Ovary (tissue), 9 donors: ENCODE data around the gene NPAS3. TPM values are rescaled to one million over a fixed set of nuclear protein-coding genes. Genes with fewer than 3 reads are reported as not detected.

ENCODE experiments used
- DNase-seq, 5 donors: peaks; one replicate each; pipeline ENCODE4 v3.0.0-alpha.2; 2019 to 2020
- H3K27ac ChIP-seq, 2 donors: fragments of 200-600 bp; one replicate each; pipeline versions ENCODE4 v1.5.1 to v1.8.0; 2019 to 2022
- H3K27me3 ChIP-seq: fragments of 200-600 bp; one replicate; pipeline ENCODE4 v1.8.0; 2022
- H3K36me3 ChIP-seq: fragments of 200-600 bp; sonication (generic); one replicate; pipeline ENCODE4 v1.5.1; 2019
- H3K4me1 ChIP-seq: one replicate; pipeline ENCODE4 v1.8.1; 2013; ENCODE audit warnings: mild to moderate bottlenecking, moderate library complexity; ENCODE audit not compliant: insufficient read depth
- H3K4me3 ChIP-seq: fragments of 200-600 bp; sonication (generic); one replicate; pipeline ENCODE4 v1.5.1; 2017
- H3K9me3 ChIP-seq, 2 donors: fragments of 200-600 bp in 1 of 2; sonication (generic) in 1 of 2; one replicate each; pipeline versions ENCODE4 v1.5.1 to v1.8.1; 2013 to 2019; ENCODE audit warnings: mild to moderate bottlenecking in 1 of 2, moderate library complexity in 1 of 2
- EP300 ChIP-seq: sonication (generic); formaldehyde crosslinking; IDR thresholded peaks from one replicate; pipeline ENCODE4 v1.6.1; 2017; ENCODE audit warnings: antibody characterized with exemption
- POLR2A ChIP-seq: fragments of 450-650 bp; IDR thresholded peaks from one replicate; pipeline ENCODE4 v1.6.1; 2017; ENCODE audit warnings: antibody characterized with exemption, mild to moderate bottlenecking, moderate library complexity
- WGBS, 3 donors: extraction: QIAGEN DNeasy Blood & Tissue Kit in 1 of 3; methylation state at CpG; one replicate each; pipeline versions ENCODE4 v1.1.5 to v1.1.7; 2013 to 2017; 5-methylcytosine and 5-hydroxymethylcytosine counted together
- intact Hi-C, 4 donors: fragments of 100-400 bp; cut with DNase I; formaldehyde crosslinking; loops; one replicate each; pipeline versions ENCODE4 v1.11.0 to v1.15.1; 2022 to 2023
- polyA plus RNA-seq, 2 donors: library from polyadenylated mRNA; stranded (reverse); fragments of 200-250 nt in 1 of 2; fragments of 350-450 nt in 1 of 2; fragmentation: Illumina TruSeq in 1 of 2; extraction: RNeasy Lipid Tissue Mini Kit (QIAGEN cat#74804) in 1 of 2; gene quantifications; one replicate each; pipeline ENCODE4 v1.2.3, GENCODE V29; 2013 to 2014
- total RNA-seq, 7 donors: library from RNA; depleted of rRNA in 2 of 7; stranded (reverse); fragments of >200 nt in 2 of 7; fragmentation: NEBNext Ultra II Directional in 3 of 7; extraction: Animal tissue kit (Norgen Biotek cat#: 25700) in 3 of 7; gene quantifications; one replicate each; pipeline versions ENCODE4 v1.1.0 to v1.2.4, GENCODE V29; 2016 to 2023
- TF ChIP-seq, protein P1 (sequence below), 3 donors: fragments of 450-650 bp in 2 of 3; fragments of 200-600 bp in 1 of 3; IDR thresholded peaks; one replicate each; pipeline versions ENCODE4 v1.5.1 to v1.8.0; 2016 to 2022; ENCODE audit warnings: antibody characterized with exemption in 3 of 3, mild to moderate bottlenecking in 1 of 3
- donor health status: DM: no; HTN: no; CAD: no; lungs with moderate emphysema.
- donor health status: DM: no; HTN: no; CAD: no.
- donor health status: Bipolar disorder and iron deficiency.
- donor health status: DM: yes; HTN: yes; CAD: no.
- donor health status: DM: no; HTN: no; CAD: no.
- donor health status: DM: yes; HTN: yes; CAD: no.

Gene NPAS3
- total and polyA plus RNA-seq, 9 donors, result 1.9 to 15.4 (median 11.4) TPM

DNA sequence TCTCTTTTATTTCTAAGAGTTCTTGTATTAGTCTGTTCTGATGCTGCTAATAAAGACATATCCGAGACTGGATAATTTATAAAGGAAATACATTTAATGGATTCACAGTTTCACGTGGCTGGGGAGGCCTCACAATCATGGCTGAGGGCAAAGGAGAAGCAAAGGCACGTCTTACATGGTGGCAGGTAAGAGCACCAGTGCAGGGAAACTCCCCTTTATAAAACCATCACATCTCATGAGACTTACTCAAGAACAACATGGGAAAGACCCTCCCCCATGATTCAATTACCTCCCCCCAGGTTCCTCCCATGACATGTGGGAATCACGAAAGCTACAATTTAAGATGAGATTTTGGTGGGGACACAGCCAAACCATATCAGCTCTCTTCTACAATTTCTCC, 503.0 kb downstream of the NPAS3 start:
- intact Hi-C loops, result no loop called here

DNA sequence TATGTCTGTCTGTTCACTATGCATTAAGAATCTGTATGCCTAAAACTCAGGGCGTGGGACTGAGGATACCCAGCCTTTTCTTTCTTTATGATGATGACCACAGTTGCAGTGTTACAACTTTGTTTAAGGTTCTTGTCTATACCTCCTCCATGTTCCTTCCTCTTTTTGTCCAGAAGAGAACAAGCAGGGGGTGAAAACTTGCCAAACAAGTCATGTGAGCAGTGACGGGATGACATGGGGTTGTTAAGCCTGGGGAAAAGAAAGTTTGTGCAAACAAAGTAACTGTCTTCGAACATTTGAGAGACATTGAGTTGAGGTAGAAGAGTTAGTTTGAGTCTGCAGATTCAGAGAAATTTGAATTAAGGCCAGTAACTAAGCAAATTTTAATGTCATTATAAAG, 505.5 kb downstream of the NPAS3 start:
- no peaks in the 10 kb centered on the region for H3K4me1 ChIP-seq
- H3K27me3 ChIP-seq, result no peaks in the 10 kb centered on the region
- intact Hi-C loops, result no loop called here
- no peak for TF ChIP-seq POLR2A
- H3K9me3 ChIP-seq, result no peaks in the 10 kb centered on the region
- no peak for DNase-seq
- no peak overlapping the region for H3K4me3 ChIP-seq
- no peak overlapping the region for H3K27ac ChIP-seq
- no peaks in the 10 kb centered on the region for H3K36me3 ChIP-seq
- WGBS, 3 donors, result 61 to 92% (median 78%) methylated on average over 3 of the region's 3 CpGs

More for the DNA sequence above, 503.0 kb downstream of the NPAS3 start:
- no peaks in the 10 kb centered on the region for H3K4me1 ChIP-seq
- TF ChIP-seq POLR2A (no peak), EP300 (no peak)
- H3K36me3 ChIP-seq, result no peaks in the 10 kb centered on the region
- 91 to 95% (median 94%) methylated on average over 4 of the region's 4 CpGs for WGBS, 3 donors
- no peak for DNase-seq
- no peak overlapping the region for H3K4me3 ChIP-seq
- no peak overlapping the region for H3K27ac ChIP-seq
- H3K27me3 ChIP-seq, result no peaks in the 10 kb centered on the region
- H3K9me3 ChIP-seq, result no peaks in the 10 kb centered on the region

DNA sequence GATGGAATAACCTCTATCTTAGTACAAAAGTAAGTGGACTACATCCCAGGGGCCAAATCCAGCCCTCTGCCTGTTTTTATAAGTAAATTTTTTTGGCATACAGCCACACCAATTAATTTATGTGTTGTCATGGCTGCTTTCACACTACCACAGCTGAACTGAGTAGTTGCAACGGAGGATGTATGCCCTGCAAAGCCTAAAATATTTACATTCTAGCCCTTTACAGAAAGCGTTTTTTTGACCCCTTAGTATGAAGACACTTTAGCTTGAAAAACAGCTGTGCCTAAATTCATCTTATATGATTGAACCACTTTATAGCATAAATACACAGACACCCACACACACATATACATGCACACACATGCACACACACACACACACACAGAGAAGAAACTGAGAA, 510.6 kb downstream of the NPAS3 start:
- Histone ChIP-seq H3K27me3 (no peaks in the 10 kb centered on the region), H3K4me3 (no peak overlapping the region), H3K36me3 (no peaks in the 10 kb centered on the region), H3K27ac (no peak overlapping the region), H3K9me3 (no peaks in the 10 kb centered on the region), H3K4me1 (peaks cover 5% of the 10 kb centered on the region)
- intact Hi-C loops, result no loop called here
- 49 to 57% (median 55%) methylated on average over 2 of the region's 2 CpGs for WGBS, 3 donors
- DNase-seq, result no peak
- TF ChIP-seq, protein P1, sequence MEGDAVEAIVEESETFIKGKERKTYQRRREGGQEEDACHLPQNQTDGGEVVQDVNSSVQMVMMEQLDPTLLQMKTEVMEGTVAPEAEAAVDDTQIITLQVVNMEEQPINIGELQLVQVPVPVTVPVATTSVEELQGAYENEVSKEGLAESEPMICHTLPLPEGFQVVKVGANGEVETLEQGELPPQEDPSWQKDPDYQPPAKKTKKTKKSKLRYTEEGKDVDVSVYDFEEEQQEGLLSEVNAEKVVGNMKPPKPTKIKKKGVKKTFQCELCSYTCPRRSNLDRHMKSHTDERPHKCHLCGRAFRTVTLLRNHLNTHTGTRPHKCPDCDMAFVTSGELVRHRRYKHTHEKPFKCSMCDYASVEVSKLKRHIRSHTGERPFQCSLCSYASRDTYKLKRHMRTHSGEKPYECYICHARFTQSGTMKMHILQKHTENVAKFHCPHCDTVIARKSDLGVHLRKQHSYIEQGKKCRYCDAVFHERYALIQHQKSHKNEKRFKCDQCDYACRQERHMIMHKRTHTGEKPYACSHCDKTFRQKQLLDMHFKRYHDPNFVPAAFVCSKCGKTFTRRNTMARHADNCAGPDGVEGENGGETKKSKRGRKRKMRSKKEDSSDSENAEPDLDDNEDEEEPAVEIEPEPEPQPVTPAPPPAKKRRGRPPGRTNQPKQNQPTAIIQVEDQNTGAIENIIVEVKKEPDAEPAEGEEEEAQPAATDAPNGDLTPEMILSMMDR (IDR thresholded peaks at IDR 0.05), result no peak
- TF ChIP-seq EP300 (no peak), POLR2A (no peak)

DNA sequence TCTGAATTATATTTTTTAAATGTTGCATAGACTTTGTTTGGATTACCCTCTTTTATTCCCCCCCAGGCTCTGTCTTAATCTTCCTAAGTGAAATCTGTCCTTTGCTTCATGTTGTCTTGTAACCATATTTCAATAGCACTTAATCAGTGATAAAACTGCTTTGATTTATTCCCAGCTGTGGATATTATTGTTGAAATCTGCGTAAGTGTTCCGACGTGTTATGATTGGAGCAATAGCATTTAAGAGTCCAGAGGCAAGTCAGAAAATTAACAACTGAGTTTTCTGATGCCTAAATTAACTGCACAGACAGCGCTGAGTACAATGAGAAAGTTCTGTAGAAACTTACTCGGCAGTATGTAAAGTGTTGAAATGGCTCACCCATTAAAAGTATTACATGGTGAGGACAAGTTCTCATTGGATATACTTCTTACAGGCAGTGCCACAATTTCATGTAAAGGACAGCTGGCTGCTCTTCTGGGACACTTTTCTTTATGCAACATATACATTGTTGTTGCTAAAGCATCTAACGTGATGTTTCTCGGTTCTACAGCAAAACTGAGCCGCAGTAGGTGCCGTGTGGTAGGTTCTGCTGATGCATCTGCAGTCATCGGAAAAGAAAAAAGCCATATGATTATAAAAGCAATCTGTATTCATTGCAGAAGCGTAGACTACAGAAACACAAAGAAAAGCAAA, 511.2 kb downstream of the NPAS3 start:
- TF ChIP-seq, protein P1 (IDR thresholded peaks at IDR 0.05), result no peak
- TF ChIP-seq POLR2A (no peak), EP300 (no peak)
- Histone ChIP-seq H3K27me3 (no peaks in the 10 kb centered on the region), H3K27ac (no peak overlapping the region), H3K4me1 (peaks cover 7% of the 10 kb centered on the region), H3K36me3 (no peaks in the 10 kb centered on the region), H3K9me3 (no peaks in the 10 kb centered on the region), H3K4me3 (no peak overlapping the region)
- 63 to 81% (median 74%) methylated on average over 11 of the region's 11 CpGs for WGBS, 3 donors
- intact Hi-C loops, result no loop called here
- DNase-seq, result no peak

DNA sequence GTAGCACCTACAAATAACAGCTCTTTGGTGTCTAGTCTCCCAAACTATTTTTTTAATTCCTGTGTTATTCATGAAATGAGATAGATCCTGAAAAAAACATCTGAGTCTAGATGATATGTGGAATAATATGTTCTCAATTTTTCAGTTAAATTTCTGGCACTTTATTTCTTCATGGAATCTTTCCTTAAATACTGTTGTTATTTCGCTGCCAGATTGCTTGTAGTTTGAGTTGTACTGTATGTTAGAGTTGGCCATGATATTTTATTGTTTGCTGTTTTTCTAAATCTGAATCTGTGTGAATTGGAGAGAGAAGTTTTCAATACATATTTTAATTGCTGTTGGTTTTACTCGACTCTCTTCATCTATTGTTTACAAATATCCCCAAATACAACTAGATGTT, 511.7 kb downstream of the NPAS3 start:
- Histone ChIP-seq H3K27ac (no peak overlapping the region), H3K9me3 (no peaks in the 10 kb centered on the region), H3K4me1 (peaks cover 7% of the 10 kb centered on the region), H3K36me3 (no peaks in the 10 kb centered on the region), H3K4me3 (no peak overlapping the region), H3K27me3 (no peaks in the 10 kb centered on the region)
- no peak for DNase-seq
- WGBS, 3 donors, result 58 to 70% (median 70%) methylated on average over 2 of the region's 2 CpGs
- intact Hi-C loops, result no loop called here
- TF ChIP-seq EP300 (no peak), POLR2A (no peak)
- TF ChIP-seq, protein P1 (IDR thresholded peaks at IDR 0.05), result no peak
